ENCODE data around the gene DYNLL1.

The DYNLL1 gene

GRCh38 chr12:120473807-120474615 is 21.9 kb upstream of the DYNLL1 start:
- DNase-seq (ENCODE audit: low read depth, low spot score): no peak
- TF ChIP-seq CTCF (IDR thresholded peaks at IDR 0.05; ENCODE audit: low read depth, low read length): no peak
- in situ Hi-C loops (cut with HindIII; ENCODE audit: low sequenced_read_pairs): no loop called here
- no peak overlapping the region for H3K4me3 ChIP-seq (ENCODE audit: low read depth, low read length)

GRCh38 chr12:120474616-120474960 is 21.3 kb upstream of the DYNLL1 start:
- no peak for TF ChIP-seq CTCF (IDR thresholded peaks at IDR 0.05; ENCODE audit: low read depth, low read length)
- no peak overlapping the region for H3K4me3 ChIP-seq (ENCODE audit: low read depth, low read length)
- peak; percentile 69 for DNase-seq (ENCODE audit: low read depth, low spot score)
- in situ Hi-C loops (cut with HindIII; ENCODE audit: low sequenced_read_pairs): no loop called here

- TF ChIP-seq CTCF (IDR thresholded peaks at IDR 0.05; ENCODE audit: low read depth, low read length): no peak
- no peak overlapping the region for H3K4me3 ChIP-seq (ENCODE audit: low read depth, low read length)
- no peak for DNase-seq (ENCODE audit: low read depth, low spot score)
- in situ Hi-C loops (cut with HindIII; ENCODE audit: low sequenced_read_pairs): no loop called here
Observed at GRCh38 chr12:120475643-120476042, 20.3 kb upstream of the DYNLL1 start.

GRCh38 chr12:120479458-120479857 is 16.5 kb upstream of the DYNLL1 start:
- H3K4me3 ChIP-seq (ENCODE audit: low read depth, low read length): no peak overlapping the region
- in situ Hi-C loops (cut with HindIII; ENCODE audit: low sequenced_read_pairs): no loop called here
- no peak for DNase-seq (ENCODE audit: low read depth, low spot score)
- TF ChIP-seq CTCF (IDR thresholded peaks at IDR 0.05; ENCODE audit: low read depth, low read length): no peak

GRCh38 chr12:120480211-120480610 is 15.7 kb upstream of the DYNLL1 start:
- no peak for DNase-seq (ENCODE audit: low read depth, low spot score)
- in situ Hi-C loops (cut with HindIII; ENCODE audit: low sequenced_read_pairs): no loop called here
- TF ChIP-seq CTCF (IDR thresholded peaks at IDR 0.05; ENCODE audit: low read depth, low read length): no peak
- H3K4me3 ChIP-seq (ENCODE audit: low read depth, low read length): no peak overlapping the region

GRCh38 chr12:120481022-120481767 is 14.7 kb upstream of the DYNLL1 start:
- DNase-seq (ENCODE audit: low read depth, low spot score): no peak
- H3K4me3 ChIP-seq (ENCODE audit: low read depth, low read length): no peak overlapping the region
- in situ Hi-C loops (cut with HindIII; ENCODE audit: low sequenced_read_pairs): no loop called here
- TF ChIP-seq CTCF (IDR thresholded peaks at IDR 0.05; ENCODE audit: low read depth, low read length): no peak
